B cell (primary cell): ENCODE results near the gene RGS2.

ENCODE experiments used
- CTCF ChIP-seq: fragments of 200-600 bp; IDR thresholded peaks from one replicate; pipeline ENCODE4 v1.8.0; 2022; ENCODE audit warnings: antibody characterized with exemption, mild to moderate bottlenecking
- EZH2 ChIP-seq: IDR thresholded peaks from 2 replicates; pipeline ENCODE4 v1.6.1; 2012; ENCODE audit warnings: borderline replicate concordance, low read depth, mild to moderate bottlenecking, moderate library complexity, low read length; ENCODE audit not compliant: insufficient read depth, poor library complexity, severe bottlenecking

GRCh38 chr1:192803501-192803900, 5.3 kb upstream of the RGS2 start:
- no peak for TF ChIP-seq CTCF
- no peak for TF ChIP-seq EZH2
